ENCODE data around the gene PAK5. TPM values are rescaled to one million over a fixed set of nuclear protein-coding genes. Genes with fewer than 3 reads are reported as not detected.

PAK5 gene
- total and polyA plus RNA-seq, 2 experiments from 2014 or later: 0.57 to 1.1 TPM

- TF ChIP-seq ZNF462 (CRISPR knock-in tag; IDR thresholded peaks at IDR 0.05): no peak
Measured at GRCh38 chr20:9775176-9775575, 63.7 kb downstream of the PAK5 start (continued).

GRCh38 chr20:9769954-9770353 is 68.9 kb downstream of the PAK5 start:
- no peak overlapping the region for H3K4me2 ChIP-seq
- no peaks in the 10 kb centered on the region for H3K27me3 ChIP-seq (ENCODE audit: insufficient read depth)
- H3K27ac ChIP-seq (ENCODE audit: low read depth): no peak overlapping the region
- H3K9me3 Mint-ChIP-seq: no peaks in the 10 kb centered on the region
- ATAC-seq (no peak), DNase-seq (ENCODE audit: low spot score) (no peak)
- no peaks in the 10 kb centered on the region for H3K4me1 ChIP-seq (ENCODE audit: insufficient read depth)
- H3K9me2 ChIP-seq (ENCODE audit: insufficient read depth): peaks cover 20% of the 10 kb centered on the region
- no peak overlapping the region for H2AFZ ChIP-seq
- H3K79me2 ChIP-seq (replicated peaks; ENCODE audit: insufficient read depth): no peaks in the 10 kb centered on the region
- no peaks in the 10 kb centered on the region for H3F3A ChIP-seq (replicated peaks; ENCODE audit: low read depth)
- no peaks in the 10 kb centered on the region for H4K20me1 ChIP-seq (replicated peaks; ENCODE audit: insufficient read depth)
- H3K4me1 Mint-ChIP-seq: peaks cover 2% of the 10 kb centered on the region; the same call in 1 of the 3 replicates
- H3K27ac Mint-ChIP-seq: no peak overlapping the region
- H3K4me3 Mint-ChIP-seq: no peak overlapping the region
- peaks cover 2% of the 10 kb centered on the region for H3K27me3 Mint-ChIP-seq (ENCODE audit: insufficient read depth, low read depth, poor library complexity)
- H3K4me3 ChIP-seq: no peak overlapping the region
- H3K36me3 Mint-ChIP-seq (ENCODE audit: low read depth): no peaks in the 10 kb centered on the region
- no peaks in the 10 kb centered on the region for H3K36me3 ChIP-seq (ENCODE audit: insufficient read depth)
- TF ChIP-seq STAT1 (IDR thresholded peaks at IDR 0.05; ENCODE audit: unreplicated experiment): no peak
- no peak for TF ChIP-seq JUNB (IDR thresholded peaks at IDR 0.05; ENCODE audit: unreplicated experiment)
- no peak for TF ChIP-seq POLR2AphosphoS5 (IDR thresholded peaks at IDR 0.05; ENCODE audit: low read depth)
- no peak for TF ChIP-seq ETS1 (IDR thresholded peaks at IDR 0.05)
- no peak for TF ChIP-seq ZNF331 (CRISPR knock-in tag; IDR thresholded peaks at IDR 0.05; ENCODE audit: low read depth)
- no peak for TF ChIP-seq ZNF462 (CRISPR knock-in tag; IDR thresholded peaks at IDR 0.05)
- TF ChIP-seq ZNF114 (CRISPR knock-in tag; IDR thresholded peaks at IDR 0.05): no peak
